Activated CD4-positive, alpha-beta T cell treated with anti-CD3 and anti-CD28 coated beads, Interleukin-2, amount 50 U/mL, for 4 hours (primary cell): ENCODE measurements around the gene ALKBH1.
"Not testable (repeated sequence)": the region's sequence is repeated elsewhere in the genome, so short reads cannot be mapped to it uniquely, and the experiment has no call there.

Experiments used
- DNase-seq, 2 experiments: peaks; one replicate each; pipeline ENCODE4 v3.0.0-alpha.2; 2020

Gene ALKBH1, protein sequence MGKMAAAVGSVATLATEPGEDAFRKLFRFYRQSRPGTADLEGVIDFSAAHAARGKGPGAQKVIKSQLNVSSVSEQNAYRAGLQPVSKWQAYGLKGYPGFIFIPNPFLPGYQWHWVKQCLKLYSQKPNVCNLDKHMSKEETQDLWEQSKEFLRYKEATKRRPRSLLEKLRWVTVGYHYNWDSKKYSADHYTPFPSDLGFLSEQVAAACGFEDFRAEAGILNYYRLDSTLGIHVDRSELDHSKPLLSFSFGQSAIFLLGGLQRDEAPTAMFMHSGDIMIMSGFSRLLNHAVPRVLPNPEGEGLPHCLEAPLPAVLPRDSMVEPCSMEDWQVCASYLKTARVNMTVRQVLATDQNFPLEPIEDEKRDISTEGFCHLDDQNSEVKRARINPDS

DNA sequence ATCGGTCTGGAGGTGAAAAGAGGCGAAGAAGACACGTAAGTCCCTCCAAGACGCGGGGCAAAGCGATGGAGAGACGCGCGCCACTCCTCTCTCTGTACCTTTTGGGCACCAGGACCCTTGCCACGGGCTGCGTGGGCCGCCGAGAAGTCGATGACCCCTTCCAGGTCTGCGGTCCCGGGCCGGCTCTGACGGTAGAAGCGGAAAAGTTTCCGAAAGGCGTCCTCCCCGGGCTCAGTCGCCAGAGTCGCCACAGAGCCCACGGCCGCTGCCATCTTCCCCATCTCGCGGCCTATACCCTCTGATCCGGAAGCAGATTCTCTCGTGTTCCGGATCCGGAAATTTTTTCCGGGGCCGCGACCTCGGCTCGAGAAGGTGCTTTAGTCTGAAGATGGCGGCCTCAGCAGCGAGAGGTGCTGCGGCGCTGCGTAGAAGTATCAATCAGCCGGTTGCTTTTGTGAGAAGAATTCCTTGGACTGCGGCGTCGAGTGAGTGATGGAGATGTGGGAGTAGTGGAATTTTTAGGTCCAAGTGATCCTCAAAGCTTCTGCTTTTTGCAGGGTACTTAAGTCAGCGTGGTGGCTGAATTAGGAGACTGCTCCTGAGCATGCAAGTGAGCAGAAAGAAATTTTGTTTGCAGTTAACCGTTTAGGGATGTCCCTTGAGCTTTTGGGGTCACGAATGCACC lies at the start of gene ALKBH1, which contains the start of gene SLIRP:
ALKBH1 (minus strand) TSS at position 300 of the 685 bp plus-strand sequence; CDS start at position 281, 19 bp downstream.
SLIRP (plus strand) TSS at position 380 of the 685 bp plus-strand sequence; CDS start at position 389, 9 bp downstream.
- peak; percentile 83 for DNase-seq

GRCh38 chr14:77752799-77753516 lies 45.1 kb upstream of the ALKBH1 start:
- no peak for DNase-seq

- DNase-seq: no peak
Observed at GRCh38 chr14:77752266-77752665, 44.4 kb upstream of the ALKBH1 start.

GRCh38 chr14:77747425-77747824 lies 39.6 kb upstream of the ALKBH1 start:
- DNase-seq: not testable (repeated sequence)

DNA sequence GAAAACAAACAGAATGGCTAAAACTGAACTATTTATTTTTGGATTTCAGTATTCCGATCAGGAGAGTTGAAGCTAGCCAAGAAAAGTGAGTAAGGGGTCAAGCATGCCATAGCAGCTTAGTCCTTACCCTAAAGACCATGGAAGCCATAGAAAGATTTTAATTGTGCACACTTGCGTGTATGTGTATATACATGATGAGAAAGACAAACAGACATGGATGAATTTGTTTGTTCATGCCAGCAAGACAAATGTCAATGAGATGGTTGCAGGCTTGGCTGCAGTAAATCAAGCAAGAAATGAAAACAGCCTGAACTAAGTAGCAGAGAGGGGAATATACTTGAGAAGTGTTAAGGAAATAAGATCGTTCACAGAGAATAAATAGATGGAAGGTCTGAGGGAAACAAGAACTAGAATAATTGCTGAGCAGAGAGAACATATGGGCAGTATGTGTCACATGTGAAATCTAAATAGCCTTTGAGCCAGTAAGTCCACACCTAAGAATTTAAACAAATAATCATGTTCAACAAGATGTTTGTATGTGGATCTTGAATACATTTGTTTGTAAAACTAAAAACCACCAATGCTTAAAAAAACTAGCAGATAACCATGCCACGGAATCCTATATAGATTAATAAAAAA lies 38.4 kb upstream of the ALKBH1 start:
- DNase-seq: no peak

DNA sequence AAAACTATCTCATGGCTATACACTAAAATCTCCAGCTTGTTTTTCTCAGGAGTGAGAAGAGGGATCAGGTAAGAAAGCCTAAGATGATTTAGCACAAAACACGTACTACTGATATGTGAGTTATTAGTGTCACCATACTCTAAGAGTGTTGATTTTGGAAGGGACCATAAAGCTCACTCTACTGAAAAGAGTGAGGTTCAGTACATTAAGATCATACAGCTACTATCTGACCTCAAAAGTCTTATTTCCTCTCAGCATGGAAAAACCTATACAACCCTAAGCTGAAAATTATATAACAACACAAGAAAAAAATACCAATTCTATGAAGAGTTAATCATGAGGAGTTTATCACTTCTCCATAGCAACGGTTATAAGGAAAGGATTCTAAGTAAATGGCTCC lies 33.6 kb upstream of the ALKBH1 start:
- no peak for DNase-seq

- no peak for DNase-seq
Observed at GRCh38 chr14:77738559-77739250, 30.9 kb upstream of the ALKBH1 start.

DNA sequence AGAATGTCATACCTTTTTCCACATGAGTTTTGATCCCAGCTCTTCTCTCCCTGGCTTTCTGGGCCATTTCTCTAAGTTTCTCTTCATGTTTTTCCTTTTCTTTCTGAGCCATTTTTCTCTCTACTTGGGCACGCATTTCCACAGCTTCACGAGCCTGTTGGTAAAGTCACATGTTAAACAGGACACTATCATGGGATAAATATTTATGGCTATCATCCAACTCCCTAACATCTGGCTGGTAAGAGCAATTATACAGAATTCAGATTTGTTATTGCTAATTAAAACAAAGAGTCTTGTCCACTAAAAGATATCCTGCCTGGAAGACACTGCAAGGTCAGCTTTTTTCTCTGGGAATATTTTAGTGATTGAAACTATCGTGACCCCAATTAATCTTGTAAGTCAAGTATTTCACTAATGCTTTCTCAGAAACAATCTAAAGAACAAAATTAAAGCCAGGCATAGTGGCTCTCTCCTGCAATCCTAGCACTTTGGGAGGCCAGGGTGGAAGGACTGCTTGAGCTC lies 23.2 kb upstream of the ALKBH1 start:
- no peak for DNase-seq

DNA sequence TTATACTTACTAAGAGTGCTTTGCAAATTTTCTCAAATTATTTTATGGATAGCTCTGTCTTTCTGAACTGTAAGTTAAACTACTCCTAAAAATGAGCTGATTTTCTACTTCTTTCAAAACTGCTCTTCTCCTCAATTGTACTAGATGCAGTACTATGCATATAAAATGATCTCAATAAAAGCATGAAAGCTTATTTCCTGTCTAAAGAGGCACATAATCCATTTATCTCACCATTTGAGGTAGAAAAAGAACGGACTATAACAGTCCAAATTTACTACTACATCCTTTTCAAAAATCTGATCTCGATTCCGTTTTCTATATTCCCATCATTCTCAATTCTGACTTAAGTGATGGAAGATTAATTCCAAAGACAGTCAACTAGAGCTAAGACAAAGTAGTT lies 14.5 kb upstream of the ALKBH1 start:
- no peak for DNase-seq

GRCh38 chr14:77721437-77721836 lies 13.6 kb upstream of the ALKBH1 start:
- DNase-seq: no peak

GRCh38 chr14:77717608-77718305 lies 9.9 kb upstream of the ALKBH1 start:
- DNase-seq: no peak

- no peak for DNase-seq
Observed at GRCh38 chr14:77714926-77715325, 7.1 kb upstream of the ALKBH1 start.

GRCh38 chr14:77710364-77710763 lies 2.5 kb upstream of the ALKBH1 start:
- DNase-seq: no peak

GRCh38 chr14:77709412-77709811 lies 1.6 kb upstream of the ALKBH1 start:
- no peak for DNase-seq

- DNase-seq: no peak
Observed at GRCh38 chr14:77708749-77709148, 926 bp upstream of the ALKBH1 start.

- peak in 1 of 2 experiments; percentile 13 for DNase-seq
Observed at GRCh38 chr14:77707355-77707723, 484 bp downstream of the ALKBH1 start.

DNA sequence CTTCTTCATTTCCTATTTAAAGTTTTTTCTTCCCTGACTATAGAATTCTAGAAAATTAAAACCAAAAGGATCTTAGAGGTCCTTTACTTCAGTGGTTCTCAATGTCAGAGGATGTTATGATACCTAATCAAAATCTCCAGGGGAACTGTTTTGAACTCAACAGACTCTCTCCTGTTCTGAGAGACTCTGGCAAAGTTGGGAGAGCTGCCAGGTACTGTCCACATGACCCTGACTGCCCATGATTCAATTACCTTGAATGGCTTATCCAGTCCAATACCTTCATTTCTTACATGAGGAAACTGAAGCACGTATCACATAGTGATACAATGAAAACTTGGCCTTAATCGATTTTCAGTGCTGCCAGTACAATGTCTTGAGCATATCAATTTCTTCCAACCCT lies 16.6 kb downstream of the ALKBH1 start:
- no peak for DNase-seq

DNA sequence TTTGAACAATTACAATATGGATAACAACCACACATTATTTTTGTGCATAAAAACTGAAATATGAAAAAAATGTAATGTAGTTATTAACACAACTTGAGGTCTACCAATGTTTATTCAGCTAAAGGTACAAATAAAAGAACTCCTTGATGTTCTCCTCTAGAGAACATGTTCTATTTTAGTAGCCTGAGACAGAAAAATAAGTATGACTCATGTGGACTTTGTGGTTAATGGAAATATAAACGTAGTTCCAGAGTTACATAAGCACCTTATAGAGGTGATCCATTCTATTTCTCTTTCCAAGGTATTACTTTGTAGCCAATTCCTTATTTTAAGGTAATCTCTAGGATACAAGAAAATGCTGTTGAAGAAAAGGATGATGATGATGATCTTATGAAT lies 25.7 kb downstream of the ALKBH1 start:
- no peak for DNase-seq

- DNase-seq: no peak
Observed at GRCh38 chr14:77681196-77682157, 26.3 kb downstream of the ALKBH1 start.

GRCh38 chr14:77674931-77675330 lies 32.9 kb downstream of the ALKBH1 start:
- DNase-seq: no peak
